ENCODE measurements around the gene PPP1R37. TPM values are rescaled to one million over a fixed set of nuclear protein-coding genes. Genes with fewer than 3 reads are reported as not detected.

PPP1R37 gene
- total and polyA plus RNA-seq, 4 donors, result 1.8 to 10.4 (median 9.3) TPM

GRCh38 chr19:45162608-45163143 is 69.7 kb downstream of the PPP1R37 start (continued):
- TF ChIP-seq HNF4G (IDR thresholded peaks at IDR 0.05), result no peak
- TF ChIP-seq EGR1 (IDR thresholded peaks at IDR 0.05; ENCODE audit: low read depth in 2 of 2), result no peak
- no peak for TF ChIP-seq JUND (IDR thresholded peaks at IDR 0.05)

GRCh38 chr19:45163156-45163555 is 70.2 kb downstream of the PPP1R37 start:
- H3K36me3 ChIP-seq (ENCODE audit: control insufficient read depth in 4 of 4, insufficient read depth in 3 of 4, low read depth in 1 of 4, low read length in 3 of 4), result no peaks in the 10 kb centered on the region
- no peak overlapping the region for H3K27ac ChIP-seq (ENCODE audit: low read depth in 1 of 2, low read length in 2 of 2)
- WGBS, result 91% methylated on average over 17 of the region's 17 CpGs
- H3K9ac ChIP-seq (ENCODE audit: low read depth in 1 of 2, low read length in 2 of 2), result no peak overlapping the region
- no peak for DNase-seq (ENCODE audit: low spot score)
- peaks cover 0 to 10% (median 3%) of the 10 kb centered on the region in 4 donors for H3K4me1 ChIP-seq (ENCODE audit: control insufficient read depth in 4 of 4, insufficient read depth in 4 of 4, low read length in 3 of 4)
- no peaks in the 10 kb centered on the region for H3K27me3 ChIP-seq (ENCODE audit: control insufficient read depth in 4 of 4, insufficient read depth in 4 of 4, low read length in 3 of 4)
- H3K4me3 ChIP-seq (ENCODE audit: low read depth in 1 of 3, low read length in 3 of 3), result no peak overlapping the region
- no peaks in the 10 kb centered on the region for H3K9me3 ChIP-seq (ENCODE audit: control insufficient read depth in 4 of 4, low read length in 3 of 4)
- no peak for TF ChIP-seq RXRA (IDR thresholded peaks at IDR 0.05)
- no peak for TF ChIP-seq CTCF (IDR thresholded peaks at IDR 0.05; ENCODE audit: low read depth, low read length, missing input control)
- no peak for TF ChIP-seq ATF3 (IDR thresholded peaks at IDR 0.05)
- TF ChIP-seq FOXA1 (IDR thresholded peaks at IDR 0.05), result no peak
- TF ChIP-seq NR2F2 (IDR thresholded peaks at IDR 0.05), result no peak
- no peak for TF ChIP-seq REST (IDR thresholded peaks at IDR 0.05)
- TF ChIP-seq TAF1 (conservative IDR thresholded peaks at IDR 0.05), result no peak
- no peak for TF ChIP-seq JUND (IDR thresholded peaks at IDR 0.05)
- no peak for TF ChIP-seq GABPA (IDR thresholded peaks at IDR 0.05 in 1 of 2, conservative IDR thresholded peaks at IDR 0.05 in 1 of 2)
- no peak for TF ChIP-seq EGR1 (IDR thresholded peaks at IDR 0.05; ENCODE audit: low read depth in 2 of 2)
- TF ChIP-seq RAD21 (IDR thresholded peaks at IDR 0.05), result no peak
- TF ChIP-seq MAX (IDR thresholded peaks at IDR 0.05), result no peak
- TF ChIP-seq YY1 (IDR thresholded peaks at IDR 0.05), result no peak
- TF ChIP-seq HNF4A (conservative IDR thresholded peaks at IDR 0.05), result no peak
- TF ChIP-seq FOXA2 (IDR thresholded peaks at IDR 0.05), result no peak
